ENCODE data around the gene CERK. TPM values are rescaled to one million over a fixed set of nuclear protein-coding genes. Genes with fewer than 3 reads are reported as not detected.

Gene CERK
- total RNA-seq, 1 experiment from 2014 or later = 11.6 TPM

DNA sequence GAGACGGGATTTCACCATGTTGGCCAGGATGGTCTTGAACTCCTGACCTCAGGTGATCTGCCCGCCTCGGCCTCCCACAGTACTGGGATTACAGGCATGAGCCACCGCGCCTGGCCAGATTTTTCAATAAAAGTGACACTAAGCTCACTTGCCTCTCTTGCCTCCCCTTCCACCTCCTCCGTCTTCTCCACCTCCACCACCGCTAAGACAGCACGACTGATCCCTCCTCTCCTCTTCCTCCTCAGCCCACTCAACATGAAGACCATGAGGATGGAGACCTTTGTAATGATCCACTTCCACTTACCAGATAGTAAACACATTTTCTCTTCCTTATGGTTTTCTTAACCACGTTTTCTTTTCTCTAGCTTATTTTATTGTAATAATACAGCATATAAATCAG lies 14.2 kb downstream of the CERK start:
- no peak for DNase-seq (ENCODE audit: unreplicated experiment)
- no TSS peak for BruUV-seq (replicated peaks)
- POLR2A ChIA-PET = no interaction called here
- Mint-ChIP-seq H3K9me3 (ENCODE audit: unreplicated experiment) (no peaks in the 10 kb centered on the region), H3K4me1 (ENCODE audit: insufficient read depth, unreplicated experiment) (no peaks in the 10 kb centered on the region), H3K36me3 (ENCODE audit: insufficient read depth, unreplicated experiment) (peaks cover 32% of the 10 kb centered on the region), H3K4me3 (ENCODE audit: unreplicated experiment) (no peak overlapping the region), H3K27me3 (ENCODE audit: insufficient read depth, unreplicated experiment) (no peaks in the 10 kb centered on the region), H3K27ac (ENCODE audit: low read depth, unreplicated experiment) (no peak overlapping the region)
- TF ChIP-seq, protein P1, sequence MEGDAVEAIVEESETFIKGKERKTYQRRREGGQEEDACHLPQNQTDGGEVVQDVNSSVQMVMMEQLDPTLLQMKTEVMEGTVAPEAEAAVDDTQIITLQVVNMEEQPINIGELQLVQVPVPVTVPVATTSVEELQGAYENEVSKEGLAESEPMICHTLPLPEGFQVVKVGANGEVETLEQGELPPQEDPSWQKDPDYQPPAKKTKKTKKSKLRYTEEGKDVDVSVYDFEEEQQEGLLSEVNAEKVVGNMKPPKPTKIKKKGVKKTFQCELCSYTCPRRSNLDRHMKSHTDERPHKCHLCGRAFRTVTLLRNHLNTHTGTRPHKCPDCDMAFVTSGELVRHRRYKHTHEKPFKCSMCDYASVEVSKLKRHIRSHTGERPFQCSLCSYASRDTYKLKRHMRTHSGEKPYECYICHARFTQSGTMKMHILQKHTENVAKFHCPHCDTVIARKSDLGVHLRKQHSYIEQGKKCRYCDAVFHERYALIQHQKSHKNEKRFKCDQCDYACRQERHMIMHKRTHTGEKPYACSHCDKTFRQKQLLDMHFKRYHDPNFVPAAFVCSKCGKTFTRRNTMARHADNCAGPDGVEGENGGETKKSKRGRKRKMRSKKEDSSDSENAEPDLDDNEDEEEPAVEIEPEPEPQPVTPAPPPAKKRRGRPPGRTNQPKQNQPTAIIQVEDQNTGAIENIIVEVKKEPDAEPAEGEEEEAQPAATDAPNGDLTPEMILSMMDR (IDR thresholded peaks at IDR 0.05; ENCODE audit: unreplicated experiment) = no peak
- intact Hi-C loops (cut with micrococcal nuclease) = no loop called here
- CTCF ChIA-PET = no interaction called here

DNA sequence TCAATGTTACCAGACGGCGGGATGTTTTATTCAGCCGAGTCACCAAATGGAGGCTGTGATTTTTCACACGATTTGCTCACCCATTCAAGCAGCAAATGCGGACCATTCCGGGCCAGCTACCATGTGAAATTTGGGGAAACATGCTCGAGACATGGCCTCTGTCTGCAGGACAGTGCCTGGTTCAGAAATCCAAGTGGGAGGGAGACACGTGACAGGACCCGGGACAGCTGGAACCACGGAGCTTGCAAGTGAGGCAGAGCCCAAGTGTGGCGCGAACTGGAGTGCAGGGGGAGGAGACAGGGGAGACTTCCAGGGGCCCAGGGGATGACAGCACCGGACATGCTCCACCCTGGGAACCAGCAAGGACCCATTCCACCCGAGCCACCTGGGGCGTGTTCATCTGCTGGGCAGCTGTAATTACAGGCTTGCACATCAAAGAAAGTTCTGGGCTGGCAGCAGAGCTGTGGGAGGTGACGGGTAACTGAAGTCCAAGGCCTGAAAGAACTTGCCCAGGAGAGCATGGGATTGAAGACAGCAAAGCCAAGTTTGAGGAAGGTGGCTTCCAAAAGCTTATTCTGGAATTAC lies 16.5 kb downstream of the CERK start:
- Mint-ChIP-seq H3K4me3 (ENCODE audit: unreplicated experiment) (no peak overlapping the region), H3K27me3 (ENCODE audit: insufficient read depth, unreplicated experiment) (no peaks in the 10 kb centered on the region), H3K27ac (ENCODE audit: low read depth, unreplicated experiment) (no peak overlapping the region), H3K36me3 (ENCODE audit: insufficient read depth, unreplicated experiment) (peaks cover 35% of the 10 kb centered on the region), H3K4me1 (ENCODE audit: insufficient read depth, unreplicated experiment) (no peaks in the 10 kb centered on the region), H3K9me3 (ENCODE audit: unreplicated experiment) (no peaks in the 10 kb centered on the region)
- no peak for DNase-seq (ENCODE audit: unreplicated experiment)
- no TSS peak for BruUV-seq (replicated peaks)
- TF ChIP-seq, protein P1 (IDR thresholded peaks at IDR 0.05; ENCODE audit: unreplicated experiment) = no peak
- POLR2A ChIA-PET = interaction anchor here (1.2 to 2.0 kb wide), 3 partner anchors 10 to 41 kb away, joined by 4 to 9 read pairs (median 5); partner anchors contain the start of gene TBC1D22A
- intact Hi-C loops (cut with micrococcal nuclease) = no loop called here
- CTCF ChIA-PET = interaction anchor here (0.6 to 1.2 kb wide), 3 partner anchors 82 to 1116 kb away, joined by 3 to 5 read pairs (median 4); no protein-coding TSS in a partner anchor

DNA sequence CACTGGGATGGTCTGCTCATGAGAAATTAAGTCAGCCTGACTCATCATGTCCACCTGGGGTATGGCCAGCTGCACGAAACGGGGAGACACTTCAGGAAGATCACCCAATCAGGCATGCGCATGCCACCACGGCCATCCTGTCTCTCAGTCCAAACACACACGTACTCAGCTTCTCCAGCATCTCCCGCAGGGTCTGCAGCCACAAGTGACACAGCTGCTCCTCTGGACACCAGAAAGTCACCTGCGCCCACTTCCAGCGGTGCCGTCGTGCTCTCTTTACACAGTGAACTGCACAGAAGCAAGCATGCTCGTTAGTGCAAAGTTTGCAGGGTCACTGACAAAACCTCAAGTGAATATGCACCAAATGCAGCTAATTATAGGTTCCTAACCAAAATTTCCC lies 18.1 kb downstream of the CERK start:
- H3K4me3 Mint-ChIP-seq (ENCODE audit: unreplicated experiment) = no peak overlapping the region
- H3K9me3 Mint-ChIP-seq (ENCODE audit: unreplicated experiment) = no peaks in the 10 kb centered on the region
- CTCF ChIA-PET = interaction anchor here (0.6 to 1.0 kb wide), 2 partner anchors 9 to 312 kb away, joined by 3 read pairs; no protein-coding TSS in a partner anchor
- intact Hi-C loops (cut with micrococcal nuclease) = no loop called here
- TF ChIP-seq, protein P1 (IDR thresholded peaks at IDR 0.05; ENCODE audit: unreplicated experiment) = no peak
- no peak for DNase-seq (ENCODE audit: unreplicated experiment)
- POLR2A ChIA-PET = interaction anchor here (2.0 kb wide), 1 partner anchor 11 kb away, joined by 5 read pairs; no protein-coding TSS in a partner anchor
- no TSS peak for BruUV-seq (replicated peaks)
- no peaks in the 10 kb centered on the region for H3K4me1 Mint-ChIP-seq (ENCODE audit: insufficient read depth, unreplicated experiment)
- H3K27ac Mint-ChIP-seq (ENCODE audit: low read depth, unreplicated experiment) = no peak overlapping the region
- H3K36me3 Mint-ChIP-seq (ENCODE audit: insufficient read depth, unreplicated experiment) = peaks cover 43% of the 10 kb centered on the region
- H3K27me3 Mint-ChIP-seq (ENCODE audit: insufficient read depth, unreplicated experiment) = no peaks in the 10 kb centered on the region

DNA sequence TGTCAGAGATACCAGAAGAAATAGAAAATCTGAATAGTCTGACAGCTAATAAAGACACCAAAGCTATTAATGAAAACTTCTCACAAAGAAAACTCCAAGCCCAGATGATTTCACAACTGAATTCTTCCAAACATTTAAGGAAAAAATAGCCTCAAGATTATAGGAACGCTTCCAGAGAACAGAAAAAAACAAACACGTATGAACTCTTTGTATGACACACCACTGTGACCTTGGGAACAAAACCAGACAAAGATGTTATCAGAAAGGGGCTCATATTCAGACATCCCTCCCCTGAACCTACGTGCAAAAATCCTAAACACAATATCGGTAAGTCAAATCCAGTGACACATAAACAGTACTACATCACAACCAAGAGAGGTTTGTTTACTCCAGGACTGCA lies 23.5 kb downstream of the CERK start:
- Mint-ChIP-seq H3K4me3 (ENCODE audit: unreplicated experiment) (no peak overlapping the region), H3K4me1 (ENCODE audit: insufficient read depth, unreplicated experiment) (no peaks in the 10 kb centered on the region), H3K9me3 (ENCODE audit: unreplicated experiment) (no peaks in the 10 kb centered on the region), H3K36me3 (ENCODE audit: insufficient read depth, unreplicated experiment) (peaks cover 64% of the 10 kb centered on the region), H3K27me3 (ENCODE audit: insufficient read depth, unreplicated experiment) (no peaks in the 10 kb centered on the region), H3K27ac (ENCODE audit: low read depth, unreplicated experiment) (no peak overlapping the region)
- TF ChIP-seq, protein P1 (IDR thresholded peaks at IDR 0.05; ENCODE audit: unreplicated experiment) = no peak
- intact Hi-C loops (cut with micrococcal nuclease) = no loop called here
- CTCF ChIA-PET = no interaction called here
- no peak for DNase-seq (ENCODE audit: unreplicated experiment)
- POLR2A ChIA-PET = interaction anchor here (0.6 to 1.2 kb wide), 2 partner anchors 13 to 48 kb away, joined by 3 to 4 read pairs; partner anchors contain the start of gene TBC1D22A
- no TSS peak for BruUV-seq (replicated peaks)

Measured in MCF 10A (cell line).